Peyer's patch (tissue), 4 donors: ENCODE data around the gene SERTAD3. TPM values are rescaled to one million over a fixed set of nuclear protein-coding genes. Genes with fewer than 3 reads are reported as not detected.

Source experiments
- DNase-seq, 3 donors: peaks; one replicate each; pipeline ENCODE4 v3.0.0-alpha.2; 2017 to 2019
- H3K27ac ChIP-seq, 4 donors: fragments of 200-600 bp; sonication (generic); one replicate each; pipeline ENCODE4 v1.5.1; 2016 to 2019
- H3K27me3 ChIP-seq, 2 donors: fragments of 200-600 bp; sonication (generic); one replicate each; pipeline ENCODE4 v1.5.1; 2019
- H3K36me3 ChIP-seq, 3 donors: fragments of 200-600 bp; sonication (generic); one replicate each; pipeline ENCODE4 v1.5.1; 2016 to 2019
- H3K4me1 ChIP-seq, 4 donors: fragments of 200-600 bp; sonication (generic); one replicate each; pipeline ENCODE4 v1.5.1; 2016 to 2019
- H3K4me3 ChIP-seq, 4 donors: fragments of 200-600 bp; sonication (generic); 1 replicate in 3 of 4; 2 replicates in 1 of 4; pipeline ENCODE4 v1.5.1; 2016 to 2019; ENCODE audit warnings: mild to moderate bottlenecking in 1 of 4
- H3K9me3 ChIP-seq, 4 donors: fragments of 200-600 bp; sonication (generic); one replicate each; pipeline ENCODE4 v1.5.1; 2016 to 2019; ENCODE audit warnings: mild to moderate bottlenecking in 1 of 4
- POLR2A ChIP-seq, 2 donors: fragments of 450-650 bp; IDR thresholded peaks; one replicate each; pipeline ENCODE4 v1.5.1; 2017; ENCODE audit warnings: antibody characterized with exemption in 2 of 2, mild to moderate bottlenecking in 2 of 2, moderate library complexity in 2 of 2
- total RNA-seq, 4 donors: library from RNA; depleted of rRNA; stranded (reverse); fragments of >200 nt; gene quantifications; one replicate each; pipeline ENCODE4 v1.1.0, GENCODE V29; 2016
- TF ChIP-seq, protein P1 (sequence below), 6 experiments: fragments of 450-650 bp in 4 of 6; fragments of 200-600 bp in 2 of 6; sonication (generic) in 1 of 6; IDR thresholded peaks; one replicate each; pipeline ENCODE4 v1.5.1; 2017 to 2019; ENCODE audit warnings: antibody characterized with exemption in 6 of 6, mild to moderate bottlenecking in 3 of 6, moderate library complexity in 1 of 6

The SERTAD3 gene
- total RNA-seq, 4 donors from 2014 or later, result 9.1 to 22.4 (median 15.2) TPM

DNA sequence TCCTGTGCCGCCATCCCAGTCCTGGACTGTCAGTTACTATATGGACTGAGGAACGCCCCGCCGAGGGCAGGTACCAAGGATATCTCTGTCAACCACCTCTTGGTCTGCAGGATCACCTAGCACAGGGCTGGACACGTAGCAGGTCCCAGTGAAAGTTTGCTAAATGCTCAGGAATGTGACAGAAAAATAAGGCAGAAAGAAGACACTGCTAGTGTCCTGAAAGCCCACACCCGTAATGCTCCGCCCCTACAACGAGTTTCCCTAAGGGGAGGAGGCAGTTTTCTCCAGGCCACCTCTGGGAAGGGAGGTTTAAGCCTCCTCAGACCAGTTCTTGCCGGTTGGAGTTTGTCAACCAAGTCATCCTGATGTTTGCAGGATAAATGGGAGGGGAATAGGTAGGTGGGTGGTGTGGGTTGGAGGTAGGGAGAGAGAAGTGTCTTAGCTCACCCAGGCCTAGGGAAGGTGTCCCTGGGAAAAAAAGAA is 1.7 kb upstream of the SERTAD3 start:
- DNase-seq, result no peak
- H3K9me3 ChIP-seq, result no peaks in the 10 kb centered on the region
- no peak overlapping the region for H3K27ac ChIP-seq
- H3K27me3 ChIP-seq, result no peaks in the 10 kb centered on the region
- peaks cover 0 to 15% (median 0%) of the 10 kb centered on the region in 4 donors for H3K4me1 ChIP-seq
- peaks cover 0 to 33% (median 0%) of the 10 kb centered on the region in 3 donors for H3K36me3 ChIP-seq
- TF ChIP-seq POLR2A (IDR thresholded peaks at IDR 0.05), result no peak
- TF ChIP-seq, protein P1, sequence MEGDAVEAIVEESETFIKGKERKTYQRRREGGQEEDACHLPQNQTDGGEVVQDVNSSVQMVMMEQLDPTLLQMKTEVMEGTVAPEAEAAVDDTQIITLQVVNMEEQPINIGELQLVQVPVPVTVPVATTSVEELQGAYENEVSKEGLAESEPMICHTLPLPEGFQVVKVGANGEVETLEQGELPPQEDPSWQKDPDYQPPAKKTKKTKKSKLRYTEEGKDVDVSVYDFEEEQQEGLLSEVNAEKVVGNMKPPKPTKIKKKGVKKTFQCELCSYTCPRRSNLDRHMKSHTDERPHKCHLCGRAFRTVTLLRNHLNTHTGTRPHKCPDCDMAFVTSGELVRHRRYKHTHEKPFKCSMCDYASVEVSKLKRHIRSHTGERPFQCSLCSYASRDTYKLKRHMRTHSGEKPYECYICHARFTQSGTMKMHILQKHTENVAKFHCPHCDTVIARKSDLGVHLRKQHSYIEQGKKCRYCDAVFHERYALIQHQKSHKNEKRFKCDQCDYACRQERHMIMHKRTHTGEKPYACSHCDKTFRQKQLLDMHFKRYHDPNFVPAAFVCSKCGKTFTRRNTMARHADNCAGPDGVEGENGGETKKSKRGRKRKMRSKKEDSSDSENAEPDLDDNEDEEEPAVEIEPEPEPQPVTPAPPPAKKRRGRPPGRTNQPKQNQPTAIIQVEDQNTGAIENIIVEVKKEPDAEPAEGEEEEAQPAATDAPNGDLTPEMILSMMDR (IDR thresholded peaks at IDR 0.05), result no peak
- no peak overlapping the region for H3K4me3 ChIP-seq

DNA sequence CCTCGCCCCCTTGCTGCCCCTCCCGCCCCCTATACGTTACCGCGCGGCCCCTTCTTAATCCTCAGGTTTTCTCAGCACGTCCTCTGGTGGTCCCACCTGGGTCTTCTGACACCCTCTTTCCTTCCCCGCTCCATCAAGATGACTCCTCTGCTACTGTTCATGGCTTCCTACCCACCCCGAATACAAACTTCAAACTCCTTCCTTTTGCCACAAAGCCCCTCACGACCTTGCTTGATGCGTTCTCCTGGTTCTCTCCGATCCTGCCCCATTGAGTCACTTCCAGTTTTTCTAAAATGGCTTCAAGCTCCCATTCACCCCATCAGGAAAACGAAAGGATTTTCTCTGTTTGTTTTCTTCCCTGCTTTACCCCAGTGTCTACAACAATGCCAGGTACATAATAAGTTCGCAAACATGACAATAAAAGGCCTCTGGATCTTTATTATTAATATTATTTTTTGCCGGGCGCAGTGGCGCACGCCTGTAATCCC is 734 bp upstream of the SERTAD3 start:
- Histone ChIP-seq H3K36me3 (peaks cover 0 to 42% (median 0%) of the 10 kb centered on the region in 3 donors), H3K4me3 (peak overlapping the region; percentile 85 to 97 (median 90)), H3K4me1 (peaks cover 0 to 15% (median 0%) of the 10 kb centered on the region in 4 donors), H3K9me3 (no peaks in the 10 kb centered on the region), H3K27me3 (no peaks in the 10 kb centered on the region), H3K27ac (peak overlapping the region; percentile 95 to 99 (median 98))
- TF ChIP-seq, protein P1 (IDR thresholded peaks at IDR 0.05), result peak in 3 of 6 experiments; percentile 10 to 31 (median 11)
- TF ChIP-seq POLR2A (IDR thresholded peaks at IDR 0.05), result no peak
- no peak for DNase-seq

DNA sequence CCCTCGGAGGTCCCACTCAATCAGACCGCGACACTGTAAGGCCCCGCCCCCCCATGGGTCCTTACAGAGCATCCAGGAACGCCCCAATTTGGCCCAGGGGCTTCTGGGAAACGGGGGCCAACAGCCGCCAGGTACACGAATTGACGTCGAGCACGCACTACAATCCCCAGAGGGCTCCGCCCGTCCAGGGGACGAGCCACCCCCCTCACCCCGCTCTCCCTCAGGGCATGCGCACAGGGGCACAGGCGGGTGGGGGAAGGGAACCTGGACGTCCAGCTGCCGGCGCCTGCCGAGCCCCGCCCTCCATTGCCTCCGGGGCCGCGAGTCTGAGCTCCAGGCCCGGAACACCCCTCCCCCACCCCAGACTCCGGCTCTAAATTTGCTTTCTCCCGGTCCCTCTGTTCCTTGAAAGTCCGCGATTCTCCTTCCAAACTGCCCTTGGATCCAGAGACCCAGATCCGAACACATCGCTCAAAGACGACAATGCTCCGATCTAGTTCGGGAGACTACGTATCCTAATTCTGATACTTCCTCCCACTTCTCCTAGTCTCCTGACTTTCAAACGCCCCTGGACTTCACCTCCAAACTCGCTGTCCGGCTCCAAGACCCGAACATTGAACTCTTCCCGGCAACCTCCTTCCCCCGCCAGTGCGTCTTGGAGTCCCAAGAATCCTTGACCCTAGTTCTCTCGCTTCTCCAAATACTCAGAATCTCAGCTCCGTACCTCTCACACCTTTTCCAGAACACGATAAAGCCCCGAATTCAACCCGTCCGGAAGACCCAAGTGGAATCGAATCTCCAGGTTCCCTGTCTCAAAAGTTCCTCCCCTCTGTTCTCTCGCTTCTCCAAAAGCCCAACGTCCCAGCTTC is 770 bp downstream of the SERTAD3 start:
- H3K4me1 ChIP-seq, result peaks cover 0 to 15% (median 0%) of the 10 kb centered on the region in 4 donors
- H3K27ac ChIP-seq, result peak overlapping the region; percentile 95 to 99 (median 98)
- H3K27me3 ChIP-seq, result no peaks in the 10 kb centered on the region
- H3K4me3 ChIP-seq, result peak overlapping the region; percentile 85 to 97 (median 90)
- TF ChIP-seq, protein P1 (IDR thresholded peaks at IDR 0.05), result no peak
- TF ChIP-seq POLR2A (IDR thresholded peaks at IDR 0.05), result peak; percentile 52 to 81
- H3K36me3 ChIP-seq, result peaks cover 0 to 27% (median 0%) of the 10 kb centered on the region in 3 donors
- peak; percentile 99 to 100 (median 100) for DNase-seq
- H3K9me3 ChIP-seq, result no peaks in the 10 kb centered on the region

DNA sequence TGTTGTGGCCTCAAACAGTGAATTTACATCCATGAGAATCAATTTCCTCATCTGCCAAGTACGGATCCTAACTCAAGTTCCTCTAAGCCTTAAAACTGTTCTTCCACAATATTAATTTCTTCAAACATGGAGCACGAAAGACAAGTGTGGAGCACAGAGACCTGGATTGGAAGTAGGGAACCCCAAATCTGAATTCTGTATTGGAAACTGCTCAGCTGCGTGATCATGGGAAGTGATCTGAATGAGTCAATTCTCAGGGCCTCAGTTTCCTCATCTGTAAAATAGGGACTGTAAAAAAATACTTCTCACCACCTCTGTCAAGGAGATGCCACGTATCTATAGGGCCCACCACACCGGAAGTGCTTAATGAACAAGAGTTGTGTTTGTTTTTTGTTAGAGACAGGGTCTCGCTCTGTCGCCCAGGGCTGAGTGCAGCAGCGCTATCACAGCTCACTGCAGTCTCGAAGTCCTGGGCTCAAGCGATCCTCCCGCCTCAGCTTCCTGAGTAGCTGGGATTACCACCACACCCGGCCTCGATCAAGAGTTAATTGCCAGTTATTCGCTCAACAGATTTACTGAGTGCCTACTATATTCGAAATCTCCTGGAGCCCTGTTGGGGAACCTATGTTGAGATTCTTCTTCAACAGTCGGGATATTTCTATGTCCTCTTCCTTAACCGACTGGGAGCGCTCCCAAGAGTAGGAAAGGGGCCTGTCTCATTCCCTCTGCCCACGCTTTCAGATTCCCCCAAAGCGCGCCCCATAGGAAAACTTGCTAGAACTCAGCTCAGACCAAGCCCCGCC is 1.6 kb downstream of the SERTAD3 start:
- H3K27ac ChIP-seq, result peak overlapping the region; percentile 95 to 99 (median 98)
- H3K4me1 ChIP-seq, result peaks cover 0 to 15% (median 0%) of the 10 kb centered on the region in 4 donors
- TF ChIP-seq POLR2A (IDR thresholded peaks at IDR 0.05), result no peak
- TF ChIP-seq, protein P1 (IDR thresholded peaks at IDR 0.05), result no peak
- no peaks in the 10 kb centered on the region for H3K9me3 ChIP-seq
- H3K4me3 ChIP-seq, result peak overlapping the region; percentile 85 to 97 (median 90)
- H3K36me3 ChIP-seq, result peaks cover 0 to 21% (median 0%) of the 10 kb centered on the region in 3 donors
- H3K27me3 ChIP-seq, result no peaks in the 10 kb centered on the region
- DNase-seq, result no peak

DNA sequence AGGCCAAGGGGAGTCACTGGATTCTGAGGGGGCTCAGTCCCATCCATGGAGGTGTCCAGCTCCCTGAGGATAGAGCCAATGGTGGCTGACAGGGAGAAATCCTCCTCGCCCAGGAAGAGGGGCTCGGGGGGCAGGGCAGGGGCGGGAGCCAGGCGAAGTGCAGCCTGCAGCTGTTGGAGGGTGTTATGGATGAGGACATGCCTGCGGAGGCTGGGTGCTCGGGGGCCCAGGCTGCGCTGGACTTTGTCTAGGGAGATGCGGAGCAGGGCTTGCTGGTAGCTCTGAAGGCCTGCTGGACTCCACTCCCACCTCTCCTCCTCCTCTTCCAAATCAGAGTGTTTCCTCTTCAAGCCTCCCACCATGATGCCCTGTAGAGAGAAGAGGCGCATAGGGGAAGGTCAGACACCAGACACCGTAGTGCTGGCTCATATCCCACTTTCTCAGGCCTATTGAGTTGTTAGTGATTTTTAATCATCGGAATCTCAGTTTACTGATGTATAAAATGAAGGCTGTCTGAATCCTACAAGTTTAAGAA is 2.3 kb downstream of the SERTAD3 start:
- DNase-seq, result no peak
- H3K4me3 ChIP-seq, result peak overlapping the region in 1 of 4 donors; percentile 93

More for the DNA sequence above, 2.3 kb downstream of the SERTAD3 start:
- TF ChIP-seq POLR2A (IDR thresholded peaks at IDR 0.05), result no peak
- TF ChIP-seq, protein P1 (IDR thresholded peaks at IDR 0.05), result no peak
- H3K36me3 ChIP-seq, result peaks cover 0 to 21% (median 0%) of the 10 kb centered on the region in 3 donors
- peaks cover 0 to 15% (median 0%) of the 10 kb centered on the region in 4 donors for H3K4me1 ChIP-seq
- no peaks in the 10 kb centered on the region for H3K9me3 ChIP-seq
- peak overlapping the region in 2 of 4 donors; percentile 95 to 98 for H3K27ac ChIP-seq
- H3K27me3 ChIP-seq, result no peaks in the 10 kb centered on the region
